H1 (cell line): ENCODE data around the gene C1orf116. TPM values are rescaled to one million over a fixed set of nuclear protein-coding genes. Genes with fewer than 3 reads are reported as not detected.

Experiments
- CTCF ChIA-PET: fragments of 300-600 bp; sonication (Branson Sonifier 250); formaldehyde crosslinking; loops from one replicate; lab custom pipeline; 2021; ENCODE audit not compliant: partially characterized antibody; lab: Charles Lee
- POLR2A ChIA-PET: fragments of 300-600 bp; sonication (Branson Sonifier 250); formaldehyde crosslinking; loops from one replicate; lab custom pipeline; 2021; ENCODE audit warnings: inconsistent platforms; ENCODE audit not compliant: partially characterized antibody; lab: Charles Lee
- DNase-seq, 2 experiments: peaks; one replicate each; pipeline versions ENCODE4 v3.0.0 to v3.0.0-alpha.2; 2010 to 2022; ENCODE audit warnings: low spot score in 2 of 2, low read depth in 1 of 2, mixed read lengths in 1 of 2
- FAIRE-seq: peaks from 2 replicates; lab custom pipeline; 2011; peaks lifted over from hg19 to GRCh38; lab: Jason Lieb, UNC
- H2AFZ ChIP-seq: 2 replicates; pipeline ENCODE4 v1.8.1; 2012; ENCODE audit warnings: low read length, inconsistent platforms
- H2AK5ac ChIP-seq: 2 replicates; pipeline ENCODE4 v1.6.1; 2013; ENCODE audit warnings: low read depth, low read length
- H2BK120ac ChIP-seq: replicated peaks from 2 replicates; pipeline ENCODE3; 2013; ENCODE audit warnings: low read depth, low read length, inconsistent platforms
- H2BK12ac ChIP-seq: 2 replicates; pipeline ENCODE4 v1.6.1; 2013; ENCODE audit warnings: low read depth, low read length
- H2BK15ac ChIP-seq: 2 replicates; pipeline ENCODE4 v1.6.1; 2013; ENCODE audit warnings: low read length
- H2BK20ac ChIP-seq: 2 replicates; pipeline ENCODE4 v1.6.1; 2013; ENCODE audit warnings: low read length
- H2BK5ac ChIP-seq: 2 replicates; pipeline ENCODE4 v1.6.1; 2013; ENCODE audit warnings: low read depth, low read length
- H3K14ac ChIP-seq: 2 replicates; pipeline ENCODE4 v1.6.1; 2013; ENCODE audit warnings: inconsistent platforms; ENCODE audit not compliant: insufficient read length
- H3K18ac ChIP-seq: 2 replicates; pipeline ENCODE4 v1.6.1; 2013; ENCODE audit warnings: low read length; ENCODE audit errors: extremely low read depth
- H3K23ac ChIP-seq: 2 replicates; pipeline ENCODE4 v1.6.1; 2013; ENCODE audit warnings: inconsistent platforms; ENCODE audit not compliant: insufficient read length
- H3K23me2 ChIP-seq: 2 replicates; pipeline ENCODE4 v1.6.1; 2013; ENCODE audit warnings: low read depth, low read length
- H3K27ac ChIP-seq: 2 replicates; pipeline ENCODE4 v1.6.1; 2011; ENCODE audit warnings: low read depth, low read length, inconsistent platforms
- H3K27me3 ChIP-seq, 4 experiments: replicated peaks in 1 of 4; 1 replicate in 1 of 4; 2 replicates in 3 of 4; pipeline versions ENCODE4 v1.6.1 to v1.8.1; 2011 to 2013; ENCODE audit warnings: low read length in 3 of 4, mild to moderate bottlenecking in 3 of 4, inconsistent platforms in 2 of 4, mixed read lengths in 2 of 4, moderate library complexity in 1 of 4; ENCODE audit not compliant: control insufficient read depth in 3 of 4, insufficient read depth in 3 of 4; ENCODE audit errors: extremely low read depth in 1 of 4
- H3K36me3 ChIP-seq, 4 experiments: 2 replicates each; pipeline versions ENCODE4 v1.6.1 to v1.8.1; 2011 to 2013; ENCODE audit warnings: mild to moderate bottlenecking in 4 of 4, low read length in 3 of 4, moderate library complexity in 2 of 4, control low read depth in 1 of 4, inconsistent platforms in 1 of 4; ENCODE audit not compliant: insufficient read depth in 4 of 4, control insufficient read depth in 2 of 4
- H3K4ac ChIP-seq: replicated peaks from 2 replicates; pipeline ENCODE3; 2013; ENCODE audit warnings: low read length, low read depth, mixed read lengths, inconsistent platforms; ENCODE audit not compliant: insufficient read length
- H3K4me1 ChIP-seq, 4 experiments: replicated peaks in 1 of 4; 1 replicate in 1 of 4; 2 replicates in 3 of 4; pipeline versions ENCODE4 v1.6.1 to v1.8.1; 2011 to 2013; ENCODE audit warnings: low read length in 3 of 4, inconsistent platforms in 2 of 4, mixed read lengths in 1 of 4; ENCODE audit not compliant: insufficient read depth in 4 of 4, control insufficient read depth in 3 of 4
- H3K4me2 ChIP-seq, 2 experiments: 2 replicates each; pipeline versions ENCODE4 v1.6.1 to v1.8.1; 2011 to 2013; ENCODE audit warnings: low read depth in 2 of 2, low read length in 2 of 2, control low read depth in 1 of 2, inconsistent platforms in 1 of 2, mild to moderate bottlenecking in 1 of 2; ENCODE audit not compliant: insufficient read depth in 1 of 2
- H3K4me3 ChIP-seq, 4 experiments: fragments of 200-600, 300-600 bp in 1 of 4; sonication (generic), shearing (Covaris generic), sonication (Bioruptor Twin) in 1 of 4; 2 replicates each; pipeline versions ENCODE4 v1.5.1 to v1.8.1; 2011 to 2016; ENCODE audit warnings: low read length in 4 of 4, low read depth in 3 of 4, control low read depth in 2 of 4, inconsistent platforms in 2 of 4, mild to moderate bottlenecking in 2 of 4, mixed read lengths in 1 of 4, moderate library complexity in 1 of 4; ENCODE audit not compliant: insufficient read depth in 2 of 4; ENCODE audit errors: extremely low read depth in 1 of 4
- H3K56ac ChIP-seq: replicated peaks from 2 replicates; pipeline ENCODE3; 2013; ENCODE audit warnings: low read depth, mild to moderate bottlenecking, mixed read lengths, low read length, inconsistent platforms; ENCODE audit not compliant: insufficient read length
- H3K79me1 ChIP-seq: 2 replicates; pipeline ENCODE4 v1.6.1; 2013; ENCODE audit warnings: low read depth, low read length, control low read depth
- H3K79me2 ChIP-seq, 2 experiments: 2 replicates each; pipeline versions ENCODE4 v1.6.1 to v1.8.1; 2012 to 2013; ENCODE audit warnings: low read length in 2 of 2, mild to moderate bottlenecking in 2 of 2, inconsistent platforms in 1 of 2; ENCODE audit not compliant: insufficient read depth in 2 of 2, control insufficient read depth in 1 of 2
- H3K9ac ChIP-seq, 4 experiments: replicated peaks in 1 of 4; 1 replicate in 1 of 4; 2 replicates in 3 of 4; pipeline versions ENCODE4 v1.6.1 to v1.8.1; 2011 to 2013; ENCODE audit warnings: low read depth in 3 of 4, low read length in 3 of 4, control low read depth in 2 of 4, mild to moderate bottlenecking in 2 of 4, moderate library complexity in 2 of 4, inconsistent platforms in 1 of 4; ENCODE audit errors: extremely low read depth in 1 of 4
- H3K9me3 ChIP-seq, 2 experiments: 2 replicates each; pipeline versions ENCODE4 v1.6.1 to v1.8.1; 2012 to 2013; ENCODE audit warnings: mild to moderate bottlenecking in 2 of 2, moderate library complexity in 2 of 2, control low read depth in 1 of 2, inconsistent platforms in 1 of 2, low read depth in 1 of 2, low read length in 1 of 2, mixed read lengths in 1 of 2; ENCODE audit not compliant: insufficient read depth in 2 of 2
- H4K20me1 ChIP-seq, 2 experiments: replicated peaks in 1 of 2; 2 replicates each; pipeline versions ENCODE3 to v1.8.1; 2011 to 2013; ENCODE audit warnings: inconsistent platforms in 2 of 2, low read length in 2 of 2, mild to moderate bottlenecking in 1 of 2; ENCODE audit not compliant: insufficient read depth in 2 of 2, control insufficient read depth in 1 of 2
- H4K5ac ChIP-seq: 2 replicates; pipeline ENCODE4 v1.6.1; 2013; ENCODE audit warnings: low read length, low read depth, mixed read lengths, inconsistent platforms; ENCODE audit not compliant: insufficient read length
- H4K8ac ChIP-seq: 2 replicates; pipeline ENCODE4 v1.8.0; 2013; ENCODE audit warnings: mild to moderate bottlenecking, moderate library complexity, low read length, inconsistent platforms; ENCODE audit not compliant: insufficient read depth; ENCODE audit errors: extremely low read depth
- H4K91ac ChIP-seq: replicated peaks from 2 replicates; pipeline ENCODE3; 2013; ENCODE audit warnings: low read length, mixed read lengths, inconsistent platforms; ENCODE audit not compliant: insufficient read length
- ASH2L ChIP-seq: fragments of 200-600, 300-600 bp; sonication (generic); IDR thresholded peaks from one replicate; pipeline ENCODE4 v1.7.1; 2017; ENCODE audit warnings: low read length
- BCL11A ChIP-seq, 2 experiments: IDR thresholded peaks; one replicate each; pipeline ENCODE4 v1.6.1; 2011; ENCODE audit warnings: low read depth in 2 of 2, low read length in 2 of 2, mild to moderate bottlenecking in 2 of 2
- CBX5 ChIP-seq: fragments of 300-800, 300-1000 bp; sonication (generic); IDR thresholded peaks from 2 replicates; pipeline ENCODE4 v1.7.1; 2016; ENCODE audit warnings: antibody characterized with exemption, low read length, low read depth
- CTBP2 ChIP-seq: IDR thresholded peaks from 2 replicates; pipeline ENCODE4 v1.7.0; 2011; ENCODE audit warnings: borderline replicate concordance, mild to moderate bottlenecking, moderate library complexity, mixed read lengths, low read length; ENCODE audit not compliant: insufficient read depth, insufficient read length
- KDM4A ChIP-seq: IDR thresholded peaks from one replicate; pipeline ENCODE4 v1.7.1; 2012; ENCODE audit warnings: low read depth, mild to moderate bottlenecking, moderate library complexity, low read length, inconsistent platforms; ENCODE audit not compliant: severe bottlenecking
- KDM5A ChIP-seq: fragments of 200-600 bp; IDR thresholded peaks from 2 replicates; pipeline ENCODE4 v1.7.1; 2012; ENCODE audit warnings: mild to moderate bottlenecking, low read length, inconsistent platforms, mixed read lengths
- RAD21 ChIP-seq, 2 experiments: IDR thresholded peaks in 1 of 2; conservative IDR thresholded peaks in 1 of 2; 2 replicates each; pipeline ENCODE4 v1.6.1; 2011; ENCODE audit warnings: low read depth in 2 of 2, low read length in 2 of 2, improper control_type of control experiment in 1 of 2, inconsistent platforms in 1 of 2, mild to moderate bottlenecking in 1 of 2, moderate library complexity in 1 of 2
- RFX5 ChIP-seq: IDR thresholded peaks from 2 replicates; pipeline ENCODE4 v1.6.1; 2011; ENCODE audit warnings: low read depth, low read length, improper control_type of control experiment, borderline replicate concordance
- RXRA ChIP-seq: IDR thresholded peaks from 2 replicates; pipeline ENCODE4 v1.6.1; 2011; ENCODE audit warnings: low read depth, mild to moderate bottlenecking, low read length, moderate library complexity; ENCODE audit not compliant: insufficient read depth
- TEAD4 ChIP-seq: IDR thresholded peaks from 2 replicates; pipeline ENCODE4 v1.6.1; 2012; ENCODE audit warnings: low read depth, low read length, inconsistent platforms, mixed read lengths
- WGBS, 2 experiments: shearing (Covaris generic) in 1 of 2; methylation state at CpG; one replicate each; pipeline versions ENCODE4 v1.1.6 to v1.1.7; 2013 to 2015; ENCODE audit warnings: low lambda C conversion rate in 2 of 2, mixed read lengths in 2 of 2, inconsistent platforms in 1 of 2, low coverage in 1 of 2, missing lambda C conversion rate in 1 of 2; ENCODE audit not compliant: insufficient replicate concordance in 2 of 2, insufficient coverage in 1 of 2, insufficient read length in 1 of 2; ENCODE audit errors: extremely low coverage in 1 of 2, missing lambda C conversion rate in 1 of 2; 5-methylcytosine and 5-hydroxymethylcytosine counted together
- polyA plus RNA-seq, 7 experiments: library from polyadenylated mRNA; depleted of rRNA in 3 of 7; stranded (reverse) in 5 of 7; unstranded in 2 of 7; fragments of >200 nt in 5 of 7; fragments of 200-250 nt in 2 of 7; gene quantifications; 1 replicate in 5 of 7; 2 replicates in 1 of 7; 4 replicates in 1 of 7; pipeline versions ENCODE4 v1.2.1 to v1.2.3, GENCODE V29; 2011 to 2013; ENCODE audit warnings: missing spikeins in 2 of 7, mixed read lengths in 2 of 7
- total RNA-seq: library from RNA; stranded (reverse); fragmentation: NEBNext Ultra II Directional; extraction: Animal tissue kit (Norgen Biotek cat#: 25700); gene quantifications from 2 replicates; pipeline ENCODE4 v1.2.1, GENCODE V29; 2021
- TF ChIP-seq, protein P1 (sequence below): IDR thresholded peaks from 2 replicates; pipeline ENCODE4 v1.6.1; 2011; ENCODE audit warnings: low read length, improper control_type of control experiment

Gene C1orf116
- total and polyA plus RNA-seq, 2 of the 8 experiments (the other 6 are each of a cell fraction or from before 2014, with no cell fraction given) = 2.2 to 3.9 TPM

DNA sequence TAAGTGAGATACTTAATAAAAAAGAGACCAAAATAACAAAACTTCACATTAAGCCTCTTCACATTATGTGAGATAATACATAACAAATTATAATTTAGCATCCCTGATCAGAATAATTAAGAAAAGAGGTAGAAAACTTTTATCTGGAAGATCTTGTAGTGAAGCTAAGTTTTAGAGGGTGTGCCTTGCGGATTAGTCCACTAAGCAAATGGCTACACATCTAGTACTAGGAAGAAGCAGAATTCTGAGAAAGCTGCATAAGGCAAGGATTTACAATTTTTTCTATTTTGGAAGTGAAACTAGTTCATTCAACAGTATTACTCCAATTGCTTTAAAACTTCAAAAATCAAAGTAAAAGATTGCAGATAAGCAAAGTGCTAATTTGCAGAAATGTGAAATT is 14.9 kb upstream of the C1orf116 start:
- Histone ChIP-seq H2BK20ac (no peak overlapping the region), H3K27me3 (no peaks in the 10 kb centered on the region), H3K4ac (no peak overlapping the region), H3K23ac (no peak overlapping the region), H4K5ac (no peak overlapping the region), H2AFZ (no peak overlapping the region), H2BK5ac (no peak overlapping the region), H3K79me1 (no peaks in the 10 kb centered on the region; the same call in 1 of the 2 replicates), H3K9ac (no peak overlapping the region), H3K9me3 (no peaks in the 10 kb centered on the region), H3K14ac (no peak overlapping the region), H3K18ac (no peak overlapping the region), H2BK120ac (no peak overlapping the region), H3K23me2 (no peaks in the 10 kb centered on the region; the same call in 1 of the 2 replicates), H3K4me2 (no peak overlapping the region), H3K27ac (no peak overlapping the region), H2BK12ac (no peak overlapping the region), H4K8ac (no peak overlapping the region), H3K56ac (no peak overlapping the region), H3K79me2 (peaks cover 3 to 61% of the 10 kb centered on the region in 2 experiments; a peak in 3 of 4 replicates), H3K4me1 (peaks cover 0 to 8% (median 2%) of the 10 kb centered on the region in 4 experiments; a peak in 4 of 7 replicates), H4K91ac (no peak overlapping the region), H3K4me3 (no peak overlapping the region), H2BK15ac (no peak overlapping the region), H2AK5ac (no peak overlapping the region), H3K36me3 (peaks cover 9 to 30% (median 10%) of the 10 kb centered on the region in 4 experiments), H4K20me1 (peaks cover 11 to 12% of the 10 kb centered on the region in 2 experiments)
- DNase-seq = no peak
- ChIA-PET POLR2A (interaction anchor here (0.7 to 1.7 kb wide), 2 partner anchors 15 to 16 kb away, joined by 4 to 5 read pairs; partner anchors contain the start of gene C1orf116), CTCF (interaction anchor here (1.5 to 4.2 kb wide), 2 partner anchors 10 to 16 kb away, joined by 6 to 40 read pairs; partner anchors contain the start of gene C1orf116)
- FAIRE-seq = no peak
- WGBS, 2 experiments = 92% methylated on average over 1 of the region's 1 CpG; no CpG with 5 or more reads in 1 of the 2 experiments
- no peak for TF ChIP-seq TEAD4
- TF ChIP-seq RAD21 (IDR thresholded peaks at IDR 0.05 in 1 of 2, conservative IDR thresholded peaks at IDR 0.05 in 1 of 2; ENCODE audit: low read depth in 2 of 2, low read length in 2 of 2) = no peak
- no peak for TF ChIP-seq KDM4A
- no peak for TF ChIP-seq ASH2L
- no peak for TF ChIP-seq CBX5
- TF ChIP-seq CTBP2 = no peak
- no peak for TF ChIP-seq KDM5A
- no peak for TF ChIP-seq BCL11A (IDR thresholded peaks at IDR 0.05; ENCODE audit: low read depth in 2 of 2, low read length in 2 of 2)
- TF ChIP-seq, protein P1, sequence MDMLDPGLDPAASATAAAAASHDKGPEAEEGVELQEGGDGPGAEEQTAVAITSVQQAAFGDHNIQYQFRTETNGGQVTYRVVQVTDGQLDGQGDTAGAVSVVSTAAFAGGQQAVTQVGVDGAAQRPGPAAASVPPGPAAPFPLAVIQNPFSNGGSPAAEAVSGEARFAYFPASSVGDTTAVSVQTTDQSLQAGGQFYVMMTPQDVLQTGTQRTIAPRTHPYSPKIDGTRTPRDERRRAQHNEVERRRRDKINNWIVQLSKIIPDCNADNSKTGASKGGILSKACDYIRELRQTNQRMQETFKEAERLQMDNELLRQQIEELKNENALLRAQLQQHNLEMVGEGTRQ = no peak
- TF ChIP-seq RFX5 = no peak
- TF ChIP-seq RXRA = no peak
